GM13977 (cell line): ENCODE results near the gene RTN4IP1.

Source experiments
- DNase-seq: peaks from one replicate; pipeline ENCODE4 v3.0.0; 2012; ENCODE audit warnings: low spot score
- CTCF ChIP-seq: IDR thresholded peaks from 2 replicates; pipeline ENCODE4 v1.5.1; 2012; ENCODE audit warnings: mild to moderate bottlenecking, control low read depth; ENCODE audit not compliant: insufficient read depth; ENCODE audit errors: extremely low read depth, missing control alignments
- in situ Hi-C: fragments of 300-500 bp; cut with MboI; formaldehyde crosslinking; loops from one replicate; pipeline ENCODE4 v1.12.0; 2022; ENCODE audit warnings: low sequenced_read_pairs, low pct_unique_long_range_greater_than_20kb, mixed read lengths, inconsistent platforms; ENCODE audit not compliant: unreplicated experiment

The RTN4IP1 gene

GRCh38 chr6:106666282-106667021, 37.2 kb upstream of the RTN4IP1 start:
- in situ Hi-C loops = no loop called here
- peak; percentile 29 for DNase-seq
- TF ChIP-seq CTCF = no peak

GRCh38 chr6:106662458-106662857, 33.2 kb upstream of the RTN4IP1 start:
- in situ Hi-C loops = no loop called here
- no peak for TF ChIP-seq CTCF
- no peak for DNase-seq

GRCh38 chr6:106659859-106660258, 30.6 kb upstream of the RTN4IP1 start:
- DNase-seq = no peak
- in situ Hi-C loops = no loop called here
- TF ChIP-seq CTCF = no peak

GRCh38 chr6:106658469-106658868, 29.2 kb upstream of the RTN4IP1 start:
- DNase-seq = no peak

GRCh38 chr6:106648651-106649308, 19.5 kb upstream of the RTN4IP1 start:
- DNase-seq = no peak
- in situ Hi-C loops = no loop called here
- no peak for TF ChIP-seq CTCF

More at GRCh38 chr6:106658469-106658868, 29.2 kb upstream of the RTN4IP1 start:
- in situ Hi-C loops = no loop called here
- TF ChIP-seq CTCF = no peak

- in situ Hi-C loops = no loop called here
- no peak for TF ChIP-seq CTCF
- no peak for DNase-seq
These were observed 13.8 kb upstream of the RTN4IP1 start for GRCh38 chr6:106643061-106643460.
